HEK293 (cell line): ENCODE results near the gene FOSB.

Experiments used
- GLIS2 ChIP-seq: fragments of 450-650 bp; formaldehyde crosslinking; IDR thresholded peaks from 2 replicates; pipeline ENCODE4 v1.5.1; 2016; ENCODE audit warnings: missing biosample characterization, missing genetic modification characterization
- INSM2 ChIP-seq: fragments of 450-650 bp; formaldehyde crosslinking; IDR thresholded peaks from 2 replicates; pipeline ENCODE4 v1.5.1; 2016; ENCODE audit warnings: missing biosample characterization, missing genetic modification characterization
- KLF1 ChIP-seq: fragments of 450-650 bp; formaldehyde crosslinking; IDR thresholded peaks from 2 replicates; pipeline ENCODE4 v1.5.1; 2016; ENCODE audit warnings: missing biosample characterization, missing genetic modification characterization
- KLF7 ChIP-seq: fragments of 450-650 bp; formaldehyde crosslinking; IDR thresholded peaks from 2 replicates; pipeline ENCODE4 v1.5.1; 2016; ENCODE audit warnings: missing biosample characterization, missing genetic modification characterization, borderline replicate concordance
- KLF8 ChIP-seq: fragments of 450-650 bp; formaldehyde crosslinking; IDR thresholded peaks from 2 replicates; pipeline ENCODE4 v1.5.1; 2016; ENCODE audit warnings: missing biosample characterization, missing genetic modification characterization
- MYNN ChIP-seq: fragments of 450-650 bp; formaldehyde crosslinking; IDR thresholded peaks from 2 replicates; pipeline ENCODE4 v1.5.1; 2016; ENCODE audit warnings: missing biosample characterization, missing genetic modification characterization, borderline replicate concordance
- OVOL3 ChIP-seq: fragments of 450-650 bp; formaldehyde crosslinking; IDR thresholded peaks from 2 replicates; pipeline ENCODE4 v1.5.1; 2016; ENCODE audit warnings: missing biosample characterization, missing genetic modification characterization
- WT1 ChIP-seq: fragments of 450-650 bp; formaldehyde crosslinking; IDR thresholded peaks from 2 replicates; pipeline ENCODE4 v1.5.1; 2016; ENCODE audit warnings: missing biosample characterization, missing genetic modification characterization
- ZBTB11 ChIP-seq: fragments of 450-650 bp; formaldehyde crosslinking; conservative IDR thresholded peaks from 2 replicates; pipeline ENCODE4 v1.5.1; 2016; ENCODE audit warnings: low read depth, missing biosample characterization, missing genetic modification characterization
- ZBTB26 ChIP-seq: fragments of 450-650 bp; formaldehyde crosslinking; optimal IDR thresholded peaks from 2 replicates; pipeline ENCODE3; 2016; ENCODE audit warnings: missing biosample characterization, mild to moderate bottlenecking, missing genetic modification characterization
- ZBTB8A ChIP-seq: fragments of 450-650 bp; formaldehyde crosslinking; IDR thresholded peaks from 2 replicates; pipeline ENCODE4 v1.5.1; 2016; ENCODE audit warnings: missing biosample characterization, missing genetic modification characterization
- ZFHX2 ChIP-seq: fragments of 450-650 bp; formaldehyde crosslinking; conservative IDR thresholded peaks from 2 replicates; pipeline ENCODE4 v1.5.1; 2016; ENCODE audit warnings: missing biosample characterization, missing genetic modification characterization
- ZFP37 ChIP-seq: fragments of 450-650 bp; formaldehyde crosslinking; IDR thresholded peaks from 2 replicates; pipeline ENCODE4 v1.5.1; 2016; ENCODE audit warnings: missing biosample characterization, missing genetic modification characterization
- ZFP69B ChIP-seq: fragments of 450-650 bp; formaldehyde crosslinking; IDR thresholded peaks from 2 replicates; pipeline ENCODE4 v1.5.1; 2016; ENCODE audit warnings: missing biosample characterization, missing genetic modification characterization
- ZNF10 ChIP-seq: fragments of 450-650 bp; formaldehyde crosslinking; IDR thresholded peaks from 2 replicates; pipeline ENCODE4 v1.5.1; 2017; ENCODE audit warnings: missing biosample characterization, missing genetic modification characterization
- ZNF169 ChIP-seq: fragments of 450-650 bp; formaldehyde crosslinking; IDR thresholded peaks from 2 replicates; pipeline ENCODE4 v1.5.1; 2016; ENCODE audit warnings: missing biosample characterization, missing genetic modification characterization
- ZNF223 ChIP-seq: fragments of 450-650 bp; formaldehyde crosslinking; IDR thresholded peaks from 2 replicates; pipeline ENCODE4 v1.5.1; 2016; ENCODE audit warnings: missing biosample characterization, missing genetic modification characterization
- ZNF24 ChIP-seq: fragments of 450-650 bp; formaldehyde crosslinking; IDR thresholded peaks from 2 replicates; pipeline ENCODE4 v1.5.1; 2016; ENCODE audit warnings: missing biosample characterization, missing genetic modification characterization
- ZNF266 ChIP-seq: fragments of 450-650 bp; formaldehyde crosslinking; IDR thresholded peaks from 2 replicates; pipeline ENCODE4 v1.5.1; 2016; ENCODE audit warnings: missing biosample characterization, missing genetic modification characterization, low read depth
- ZNF311 ChIP-seq: fragments of 450-650 bp; formaldehyde crosslinking; IDR thresholded peaks from 2 replicates; pipeline ENCODE4 v1.5.1; 2017; ENCODE audit warnings: missing biosample characterization, missing genetic modification characterization, borderline replicate concordance
- ZNF324 ChIP-seq: fragments of 450-650 bp; formaldehyde crosslinking; IDR thresholded peaks from 2 replicates; pipeline ENCODE4 v1.5.1; 2016; ENCODE audit warnings: missing biosample characterization, missing genetic modification characterization
- ZNF341 ChIP-seq: fragments of 450-650 bp; formaldehyde crosslinking; IDR thresholded peaks from 2 replicates; pipeline ENCODE4; 2016; ENCODE audit warnings: low read depth, missing biosample characterization, missing genetic modification characterization
- ZNF37A ChIP-seq: fragments of 450-650 bp; IDR thresholded peaks from 2 replicates; pipeline ENCODE4 v1.5.1; 2018; ENCODE audit warnings: missing biosample characterization, missing genetic modification characterization
- ZNF391 ChIP-seq: fragments of 450-650 bp; formaldehyde crosslinking; IDR thresholded peaks from 2 replicates; pipeline ENCODE4 v1.5.1; 2016; ENCODE audit warnings: low read depth, missing biosample characterization, missing genetic modification characterization, borderline replicate concordance
- ZNF416 ChIP-seq: fragments of 450-650 bp; formaldehyde crosslinking; IDR thresholded peaks from 2 replicates; pipeline ENCODE4 v1.5.1; 2016; ENCODE audit warnings: missing biosample characterization, missing genetic modification characterization
- ZNF423 ChIP-seq: fragments of 450-650 bp; formaldehyde crosslinking; IDR thresholded peaks from 2 replicates; pipeline ENCODE4 v1.5.1; 2016; ENCODE audit warnings: missing biosample characterization, missing genetic modification characterization
- ZNF521 ChIP-seq: fragments of 450-650 bp; formaldehyde crosslinking; IDR thresholded peaks from 2 replicates; pipeline ENCODE4 v1.5.1; 2017; ENCODE audit warnings: missing biosample characterization, mild to moderate bottlenecking, missing genetic modification characterization
- ZNF596 ChIP-seq: fragments of 450-650 bp; IDR thresholded peaks from 2 replicates; pipeline ENCODE4 v1.5.0; 2018; ENCODE audit warnings: missing biosample characterization, mild to moderate bottlenecking, missing genetic modification characterization, moderate library complexity
- ZNF664 ChIP-seq: fragments of 450-650 bp; formaldehyde crosslinking; IDR thresholded peaks from 2 replicates; pipeline ENCODE4 v1.5.1; 2016; ENCODE audit warnings: missing biosample characterization, missing genetic modification characterization
- ZNF670 ChIP-seq: fragments of 450-650 bp; formaldehyde crosslinking; IDR thresholded peaks from 2 replicates; pipeline ENCODE4 v1.5.1; 2016; ENCODE audit warnings: missing biosample characterization, missing genetic modification characterization, low read depth
- ZNF747 ChIP-seq: fragments of 450-650 bp; formaldehyde crosslinking; IDR thresholded peaks from 2 replicates; pipeline ENCODE4 v1.5.1; 2016; ENCODE audit warnings: missing biosample characterization, missing genetic modification characterization
- TF ChIP-seq, protein P1 (sequence below): fragments of 450-650 bp; formaldehyde crosslinking; IDR thresholded peaks from 2 replicates; pipeline ENCODE4 v1.5.1; 2016; ENCODE audit warnings: missing biosample characterization, missing genetic modification characterization
- TF ChIP-seq, protein P2 (sequence below): fragments of 450-650 bp; formaldehyde crosslinking; IDR thresholded peaks from 2 replicates; pipeline ENCODE4 v1.5.1; 2016; ENCODE audit warnings: missing biosample characterization, missing genetic modification characterization

FOSB gene

GRCh38 chr19:45423589-45424190, 44.1 kb upstream of the FOSB start, which contains the start of gene ERCC1 (continued):
- TF ChIP-seq MYNN (no peak), ZNF169 (tag by site-specific recombination) (no peak), WT1 (no peak), ZNF24 (tag by site-specific recombination) (no peak), ZNF747 (tag by site-specific recombination) (no peak), ZBTB11 (tag by site-specific recombination) (peak; percentile 90), ZFHX2 (tag by site-specific recombination) (peak; percentile 77), ZBTB26 (tag by site-specific recombination) (peak; percentile 27), KLF1 (tag by site-specific recombination) (no peak), INSM2 (tag by site-specific recombination) (no peak), ZNF416 (tag by site-specific recombination) (no peak), ZNF596 (no peak), ZNF521 (tag by site-specific recombination) (no peak), OVOL3 (tag by site-specific recombination) (no peak), ZNF266 (no peak), ZNF391 (tag by site-specific recombination) (no peak; the same call in 1 of the 2 replicates), ZNF664 (tag by site-specific recombination) (no peak), ZNF311 (tag by site-specific recombination) (no peak), ZNF341 (peak; percentile 87), ZNF324 (tag by site-specific recombination) (no peak), GLIS2 (peak; percentile 87), KLF7 (tag by site-specific recombination) (no peak), ZNF37A (no peak), ZFP37 (tag by site-specific recombination) (no peak), ZFP69B (tag by site-specific recombination) (no peak), ZNF10 (tag by site-specific recombination) (peak; percentile 64), ZNF670 (tag by site-specific recombination) (no peak), ZBTB8A (tag by site-specific recombination) (peak; percentile 54), KLF8 (tag by site-specific recombination) (peak; percentile 61), ZNF423 (peak; percentile 35; the same call in 1 of the 2 replicates), ZNF223 (tag by site-specific recombination) (no peak)
- TF ChIP-seq, protein P1, sequence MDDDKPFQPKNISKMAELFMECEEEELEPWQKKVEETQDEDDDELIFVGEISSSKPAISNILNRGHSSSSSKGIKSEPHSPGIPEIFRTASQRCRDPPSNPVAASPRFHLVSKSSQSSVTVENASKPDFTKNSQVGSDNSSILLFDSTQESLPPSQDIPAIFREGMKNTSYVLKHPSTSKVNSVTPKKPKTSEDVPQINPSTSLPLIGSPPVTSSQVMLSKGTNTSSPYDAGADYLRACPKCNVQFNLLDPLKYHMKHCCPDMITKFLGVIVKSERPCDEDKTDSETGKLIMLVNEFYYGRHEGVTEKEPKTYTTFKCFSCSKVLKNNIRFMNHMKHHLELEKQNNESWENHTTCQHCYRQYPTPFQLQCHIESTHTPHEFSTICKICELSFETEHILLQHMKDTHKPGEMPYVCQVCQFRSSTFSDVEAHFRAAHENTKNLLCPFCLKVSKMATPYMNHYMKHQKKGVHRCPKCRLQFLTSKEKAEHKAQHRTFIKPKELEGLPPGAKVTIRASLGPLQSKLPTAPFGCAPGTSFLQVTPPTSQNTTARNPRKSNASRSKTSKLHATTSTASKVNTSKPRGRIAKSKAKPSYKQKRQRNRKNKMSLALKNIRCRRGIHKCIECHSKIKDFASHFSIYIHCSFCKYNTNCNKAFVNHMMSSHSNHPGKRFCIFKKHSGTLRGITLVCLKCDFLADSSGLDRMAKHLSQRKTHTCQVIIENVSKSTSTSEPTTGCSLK (tag by site-specific recombination) = no peak
- TF ChIP-seq, protein P2, sequence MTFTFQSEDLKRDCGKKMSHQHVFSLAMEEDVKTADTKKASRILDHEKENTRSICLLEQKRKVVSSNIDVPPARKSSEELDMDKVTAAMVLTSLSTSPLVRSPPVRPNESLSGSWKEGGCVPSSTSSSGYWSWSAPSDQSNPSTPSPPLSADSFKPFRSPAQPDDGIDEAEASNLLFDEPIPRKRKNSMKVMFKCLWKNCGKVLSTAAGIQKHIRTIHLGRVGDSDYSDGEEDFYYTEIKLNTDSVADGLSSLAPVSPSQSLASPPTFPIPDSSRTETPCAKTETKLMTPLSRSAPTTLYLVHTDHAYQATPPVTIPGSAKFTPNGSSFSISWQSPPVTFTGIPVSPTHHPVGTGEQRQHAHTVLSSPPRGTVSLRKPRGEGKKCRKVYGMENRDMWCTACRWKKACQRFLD (tag by site-specific recombination) = no peak
